ENCODE results near the gene KCNA5.

The KCNA5 gene

DNA sequence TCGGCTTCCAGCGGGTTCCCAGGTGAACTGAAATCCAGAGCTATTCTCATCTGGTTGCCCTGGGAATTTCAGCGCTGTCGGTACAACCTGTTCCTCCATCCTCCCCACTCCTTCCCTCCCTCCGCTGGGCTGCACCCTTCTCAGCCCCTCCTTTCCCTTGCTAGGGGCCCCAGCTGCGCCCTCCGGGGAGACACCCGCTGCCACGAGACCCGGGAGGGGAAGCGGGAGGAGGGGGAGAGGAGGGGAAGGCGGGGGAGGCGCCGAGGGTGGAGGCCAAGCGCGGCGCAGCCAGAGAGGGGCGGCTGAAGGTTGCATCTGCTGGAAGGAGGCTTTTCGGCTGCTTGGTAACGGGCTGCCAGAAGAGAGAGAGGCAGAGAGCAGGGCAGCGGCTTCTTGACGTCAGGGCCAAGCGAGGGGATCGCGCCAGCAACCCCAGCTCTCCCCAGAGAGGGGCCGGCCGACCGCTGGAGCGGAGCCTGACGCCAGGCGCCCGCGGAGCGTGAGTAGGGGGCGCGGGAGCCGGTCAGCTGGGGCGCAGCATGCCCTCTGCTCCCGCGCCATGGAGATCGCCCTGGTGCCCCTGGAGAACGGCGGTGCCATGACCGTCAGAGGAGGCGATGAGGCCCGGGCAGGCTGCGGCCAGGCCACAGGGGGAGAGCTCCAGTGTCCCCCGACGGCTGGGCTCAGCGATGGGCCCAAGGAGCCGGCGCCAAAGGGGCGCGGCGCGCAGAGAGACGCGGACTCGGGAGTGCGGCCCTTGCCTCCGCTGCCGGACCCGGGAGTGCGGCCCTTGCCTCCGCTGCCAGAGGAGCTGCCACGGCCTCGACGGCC lies at the start of gene KCNA5:
KCNA5 (plus strand) TSS at position 291 of the 831 bp plus-strand sequence; CDS start at position 560, 269 bp downstream.
- peak in 44 of 56 donors; percentile 14 to 86 (median 55) for DNase-seq

DNA sequence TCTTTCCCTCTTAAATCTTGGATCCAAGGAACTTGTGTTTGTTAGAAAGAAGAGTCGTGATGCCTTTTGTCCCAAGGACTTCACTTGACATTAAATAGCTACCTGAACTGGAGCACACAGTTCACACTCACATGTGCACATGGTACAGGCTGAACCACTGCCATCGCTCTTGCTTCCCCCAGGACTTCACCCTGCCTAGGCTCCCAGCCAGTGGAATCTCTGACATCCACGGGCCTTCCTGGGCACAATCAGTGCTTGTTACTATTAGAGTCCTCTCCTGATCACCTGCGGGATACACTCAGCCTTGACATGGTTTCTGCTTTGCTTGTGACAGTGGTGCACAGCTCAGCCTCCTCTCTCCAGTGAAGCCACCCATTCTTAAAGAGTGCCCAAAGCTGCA lies 49.1 kb upstream of the KCNA5 start:
- no peak for DNase-seq

DNA sequence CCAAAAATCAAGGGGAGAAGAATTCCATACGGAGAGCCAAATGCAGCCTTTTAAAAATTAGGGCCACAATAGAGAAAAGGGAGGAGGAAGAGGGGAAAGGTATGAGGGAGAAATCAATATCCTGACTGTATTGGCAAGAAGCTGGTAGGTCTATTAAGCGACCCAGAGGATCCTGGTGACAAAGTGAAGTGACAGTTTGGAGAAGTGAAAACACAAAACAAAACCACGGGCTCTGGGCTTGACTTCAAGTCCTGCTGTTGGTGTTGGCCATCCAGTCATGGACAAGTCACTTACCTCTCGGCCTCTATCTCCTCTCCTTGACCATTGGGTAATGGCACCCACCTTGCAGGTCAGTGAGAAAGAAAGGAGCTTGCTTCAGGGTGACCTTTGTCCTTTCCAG lies 47.0 kb upstream of the KCNA5 start:
- DNase-seq: no peak

DNA sequence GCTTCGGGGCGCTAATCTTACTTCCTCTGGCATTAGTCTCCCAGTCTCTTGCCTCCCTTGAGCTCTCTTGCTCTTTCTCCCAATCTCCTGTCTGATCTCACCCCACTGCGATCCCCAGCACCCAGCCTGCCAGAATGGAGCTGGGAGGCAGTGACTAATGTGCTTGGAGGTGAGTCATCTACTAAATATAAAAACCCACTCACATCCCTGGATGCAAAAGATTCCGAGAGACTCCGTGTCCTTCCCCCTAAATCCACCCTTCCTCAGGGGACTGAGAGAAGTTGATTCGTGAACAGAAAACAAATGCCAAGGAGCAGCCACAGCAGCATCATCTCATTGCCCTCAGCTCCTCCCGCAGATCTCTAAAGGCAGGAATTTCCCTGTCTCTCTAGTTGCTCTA lies 45.7 kb upstream of the KCNA5 start:
- peak in 33 of 56 donors; percentile 7 to 81 (median 39) for DNase-seq

DNA sequence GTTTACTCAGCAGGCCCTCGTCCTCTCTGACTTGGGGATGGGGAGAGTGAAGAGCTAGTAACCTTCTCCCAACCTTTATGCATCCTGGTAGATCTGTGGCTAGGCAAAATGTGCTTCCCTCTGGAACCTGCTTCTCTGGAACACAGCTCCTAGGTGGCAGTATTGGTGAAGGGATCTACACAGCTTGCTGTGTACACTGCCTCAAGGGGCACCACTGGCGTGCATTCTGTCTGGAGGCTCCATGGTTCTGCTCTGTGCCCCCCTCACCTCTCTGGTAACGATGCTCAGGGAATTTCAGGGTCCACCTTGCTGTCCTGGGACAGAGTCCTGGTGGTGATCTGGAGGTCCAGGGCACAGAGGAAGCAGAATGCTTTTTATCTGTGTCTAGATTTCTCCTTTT lies 43.5 kb upstream of the KCNA5 start:
- DNase-seq: no peak

DNA sequence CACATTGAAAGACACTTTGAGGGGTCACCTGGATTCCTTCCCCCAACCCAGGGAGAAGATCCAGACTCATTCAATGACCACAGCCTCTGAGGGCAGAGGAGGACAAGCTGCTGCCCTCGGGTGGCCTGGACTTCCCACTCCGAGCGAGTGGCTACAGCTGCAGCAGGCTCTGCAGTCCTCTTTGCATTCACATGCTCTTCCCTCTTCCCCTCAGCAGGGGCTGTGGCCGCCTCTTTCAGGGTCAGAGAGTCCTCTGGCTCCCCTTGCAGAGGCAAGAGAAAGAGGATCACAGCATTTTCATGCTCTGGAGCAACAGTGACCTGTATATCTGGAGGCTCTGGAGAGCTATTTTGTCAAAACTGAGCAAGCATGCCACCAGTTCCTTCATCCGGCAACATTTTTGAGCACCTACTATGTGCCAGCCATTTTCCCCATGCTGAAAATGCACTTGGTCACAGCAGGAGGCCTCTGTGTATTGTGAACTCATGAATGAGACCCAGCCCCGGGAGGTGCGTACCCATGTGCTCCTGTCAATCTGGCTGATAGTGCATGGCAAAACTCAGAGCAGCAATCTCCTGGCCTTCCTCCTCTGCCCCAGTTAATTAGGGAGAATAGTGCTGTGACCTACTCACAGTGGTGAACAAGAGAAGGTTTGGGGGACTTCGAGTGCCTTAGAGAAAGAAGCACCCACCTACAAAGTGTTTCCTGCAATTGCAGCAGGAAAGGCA lies 42.9 kb upstream of the KCNA5 start:
- no peak for DNase-seq

DNA sequence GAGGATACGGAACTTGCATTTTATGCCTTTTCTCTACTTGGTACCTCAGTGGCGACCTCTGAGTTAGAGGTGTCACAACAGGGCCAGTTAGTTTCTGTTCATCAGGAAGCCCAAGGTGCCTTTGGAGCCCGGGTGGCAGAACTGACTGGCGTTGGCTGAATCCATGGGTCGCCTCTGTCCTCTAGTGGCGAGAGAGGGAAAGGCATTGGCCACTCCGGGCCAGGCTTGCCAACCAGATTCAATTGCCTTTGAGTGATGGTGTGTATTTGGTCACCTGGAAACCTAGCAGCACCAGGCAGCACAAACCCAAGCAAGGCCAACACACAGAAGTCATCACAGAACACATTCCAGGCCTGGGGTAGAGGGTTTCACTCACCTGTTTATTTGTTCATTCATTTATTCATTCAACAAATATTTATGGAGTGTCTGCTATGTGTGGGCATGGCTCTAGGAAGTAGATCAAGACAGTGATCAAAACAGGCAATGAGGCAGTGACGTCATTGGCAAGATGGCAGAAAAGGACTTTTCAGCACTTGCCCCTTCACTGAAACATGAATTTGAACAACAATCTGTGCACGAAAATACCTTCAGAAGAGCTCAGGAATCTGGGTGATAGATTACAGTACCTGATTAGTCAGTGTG lies 40.5 kb upstream of the KCNA5 start:
- DNase-seq: peak in 46 of 56 donors; percentile 11 to 83 (median 43)

DNA sequence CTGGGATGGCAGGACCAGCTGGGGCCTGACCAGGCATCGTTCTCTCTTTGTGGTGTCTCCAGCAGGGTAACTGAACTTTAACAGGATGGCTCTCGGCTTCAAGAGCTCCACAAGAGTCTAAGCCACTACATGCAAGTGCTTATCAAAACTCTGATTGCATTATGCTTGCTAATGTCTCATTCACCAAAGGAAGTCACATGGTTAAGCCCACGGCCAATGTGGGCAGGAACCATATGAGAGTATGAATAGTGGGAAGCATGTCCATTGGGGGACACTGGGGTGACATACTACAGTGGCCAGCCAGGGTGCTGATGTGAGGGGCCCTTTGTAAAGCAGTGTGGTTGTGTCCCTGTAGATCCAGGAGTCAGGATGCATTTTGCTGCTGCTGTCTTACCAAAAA lies 35.0 kb upstream of the KCNA5 start:
- no peak for DNase-seq

DNA sequence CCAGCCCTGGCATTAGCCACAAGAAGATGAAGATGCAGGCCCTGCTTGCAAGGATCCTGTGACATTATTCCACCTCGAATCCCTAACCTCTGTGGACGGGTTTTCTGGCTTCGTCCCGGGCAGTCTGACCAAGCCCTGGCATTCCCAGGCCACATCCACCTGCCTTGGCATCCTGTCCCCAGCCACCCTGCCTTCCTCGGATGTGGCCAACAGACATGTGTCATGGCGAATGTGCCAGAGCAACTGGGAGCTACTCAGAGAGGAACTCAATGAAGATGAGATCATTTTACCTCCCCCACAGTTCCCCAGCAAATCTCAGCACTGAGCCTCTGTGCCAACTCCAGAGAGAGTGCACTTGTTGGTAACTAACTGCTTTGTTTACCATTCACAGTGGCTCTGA lies 33.5 kb upstream of the KCNA5 start:
- no peak for DNase-seq

DNA sequence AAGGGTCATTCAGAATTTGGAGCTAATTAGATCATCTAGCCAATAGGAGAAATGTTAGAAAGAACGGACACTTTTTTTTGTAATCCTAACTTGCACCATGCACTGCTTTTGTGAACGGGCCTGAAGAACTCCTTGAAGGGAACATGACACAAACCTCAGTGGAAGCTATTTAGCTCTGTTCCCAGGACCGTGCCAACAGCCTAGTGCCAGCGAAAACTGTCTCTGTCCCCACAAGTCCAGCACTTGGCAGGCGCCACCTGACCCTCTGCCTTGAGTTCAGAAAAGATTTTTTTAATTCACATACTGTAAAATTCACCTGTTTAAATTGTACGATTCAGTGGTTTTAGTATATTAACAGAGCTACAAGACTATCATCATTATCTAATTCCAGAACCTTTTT lies 31.3 kb upstream of the KCNA5 start:
- DNase-seq: peak in 14 of 56 donors; percentile 6 to 36 (median 14)

DNA sequence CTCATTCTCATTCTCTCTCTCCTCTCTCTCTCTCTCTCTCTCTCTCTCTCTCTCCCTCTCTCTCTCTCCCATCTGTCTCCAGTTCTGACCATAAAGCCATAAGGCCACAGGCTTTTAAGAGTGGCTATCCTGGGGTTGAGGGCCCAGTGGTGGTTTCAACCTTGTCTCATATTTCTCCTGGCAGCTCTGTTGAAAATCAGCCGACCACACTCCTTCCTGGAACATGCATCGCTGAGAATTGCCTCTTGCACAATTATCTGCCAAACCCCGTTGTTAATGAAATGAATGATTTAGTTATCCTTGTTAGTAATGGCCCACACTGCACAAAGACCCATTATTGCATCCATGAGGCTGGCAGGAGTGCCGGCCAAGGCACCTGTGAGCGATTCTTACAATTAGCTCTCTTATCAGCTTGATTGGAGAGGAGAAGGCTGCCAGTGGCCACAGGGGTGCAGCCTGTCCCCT lies 30.4 kb upstream of the KCNA5 start:
- peak in 38 of 56 donors; percentile 7 to 73 (median 34) for DNase-seq

DNA sequence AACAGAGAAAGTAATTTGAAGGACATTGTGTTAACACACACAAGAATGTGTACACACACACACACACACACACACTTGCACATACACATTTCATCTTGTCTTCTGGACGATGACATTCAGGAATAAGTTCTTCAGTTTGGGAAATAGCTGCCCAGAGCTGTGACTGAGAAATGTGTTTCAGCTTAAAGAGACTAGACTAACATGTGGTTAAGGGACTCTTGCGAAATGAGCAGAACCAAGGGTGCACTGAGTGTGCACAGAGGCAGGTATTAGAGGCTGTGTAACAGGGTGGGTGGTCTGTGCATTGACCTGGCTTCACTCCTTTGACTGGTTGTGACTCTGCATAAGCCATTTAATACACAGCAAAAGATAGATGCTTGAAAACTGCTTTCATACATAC lies 29.4 kb upstream of the KCNA5 start:
- DNase-seq: no peak

DNA sequence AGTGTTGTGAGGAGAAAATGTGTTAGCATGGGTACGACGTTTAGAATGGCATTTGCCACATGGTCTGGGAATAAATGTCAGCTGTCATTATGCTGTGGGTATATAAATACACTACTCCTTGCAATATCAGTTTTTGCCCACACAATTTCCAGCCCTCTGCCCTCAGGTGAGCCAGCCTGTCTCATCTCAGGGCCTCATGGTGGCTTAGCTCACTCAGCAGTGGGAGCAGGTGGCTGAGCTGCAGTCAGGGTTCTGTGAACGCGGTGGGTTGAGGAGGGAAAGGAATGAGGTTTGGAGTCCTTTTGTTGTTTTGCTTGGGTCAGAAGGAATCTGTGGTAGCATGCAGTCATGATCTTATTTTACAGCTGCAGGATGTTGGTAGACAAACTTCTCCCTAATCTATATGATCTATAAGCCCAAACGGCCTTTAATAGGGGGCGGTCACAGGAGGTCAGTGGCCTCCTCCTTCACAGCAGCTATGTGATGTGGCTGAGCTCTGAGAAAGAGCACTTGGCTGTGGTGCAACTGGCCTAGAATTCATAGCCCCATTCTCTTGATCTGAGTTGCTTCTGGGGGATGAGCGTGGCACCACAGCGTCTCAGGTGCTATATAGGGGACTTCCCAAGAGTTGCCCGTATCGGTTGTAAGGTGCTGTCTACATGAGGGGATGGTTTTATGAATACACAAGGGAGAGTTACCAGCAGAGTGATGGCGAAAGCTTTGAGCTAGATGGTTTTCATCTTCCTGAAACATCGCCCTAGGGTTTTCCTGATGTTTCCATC lies 27.8 kb upstream of the KCNA5 start:
- no peak for DNase-seq

DNA sequence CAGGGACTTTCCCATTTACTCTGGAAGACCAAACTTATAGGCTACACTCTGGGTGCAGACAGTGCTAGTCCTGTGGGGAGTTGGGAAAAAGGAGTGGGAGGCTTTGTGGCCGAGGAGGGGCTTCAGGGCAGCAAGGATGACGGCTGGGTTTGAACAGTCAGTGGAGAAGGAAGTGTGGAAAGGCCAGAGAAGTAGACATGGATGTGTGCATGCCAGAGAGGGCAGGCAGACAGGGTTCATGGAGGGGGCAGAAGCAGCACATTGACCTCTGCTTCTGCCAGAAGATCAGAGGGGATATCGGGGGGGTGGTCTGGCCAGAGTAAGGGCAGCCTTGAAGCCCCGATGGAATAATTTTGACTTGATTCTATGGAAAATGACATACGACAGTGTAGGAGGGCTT lies 27.2 kb upstream of the KCNA5 start:
- no peak for DNase-seq

DNA sequence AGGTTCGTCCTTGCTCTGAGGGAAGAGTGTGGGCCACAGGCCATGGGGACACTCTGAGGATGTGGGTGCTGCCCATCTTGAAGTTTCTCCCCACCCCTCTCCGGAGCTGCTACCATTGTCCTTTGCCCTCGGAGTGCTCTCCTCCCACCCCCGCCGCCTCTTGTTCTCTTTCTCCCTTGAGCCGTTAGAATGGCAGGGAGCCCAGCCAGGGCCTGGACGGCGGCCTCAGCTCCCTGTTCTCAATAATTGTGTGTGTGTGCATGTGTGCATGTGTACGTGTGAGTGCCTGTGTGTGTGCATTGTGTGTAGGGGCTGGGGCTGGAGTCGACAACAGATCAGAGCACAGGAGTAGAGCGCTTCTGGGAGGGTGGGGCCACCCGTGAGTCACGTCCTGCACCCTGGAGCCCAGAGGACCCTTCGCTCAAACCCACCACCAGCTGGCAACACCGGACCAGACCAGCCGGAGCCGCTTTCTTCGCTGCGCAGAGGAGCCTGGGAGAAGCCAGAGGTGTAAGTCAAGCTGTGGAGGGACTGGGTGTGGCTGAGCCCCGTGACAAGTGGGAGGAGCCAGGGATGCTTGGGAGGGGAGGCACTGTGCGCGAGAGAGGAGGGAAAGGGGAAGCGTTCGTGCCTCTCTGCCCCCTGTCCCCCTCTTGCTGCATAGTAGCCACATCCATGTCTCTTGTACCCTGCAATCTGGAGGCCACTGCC lies 25.9 kb upstream of the KCNA5 start:
- peak in 14 of 56 donors; percentile 6 to 53 (median 17) for DNase-seq

DNA sequence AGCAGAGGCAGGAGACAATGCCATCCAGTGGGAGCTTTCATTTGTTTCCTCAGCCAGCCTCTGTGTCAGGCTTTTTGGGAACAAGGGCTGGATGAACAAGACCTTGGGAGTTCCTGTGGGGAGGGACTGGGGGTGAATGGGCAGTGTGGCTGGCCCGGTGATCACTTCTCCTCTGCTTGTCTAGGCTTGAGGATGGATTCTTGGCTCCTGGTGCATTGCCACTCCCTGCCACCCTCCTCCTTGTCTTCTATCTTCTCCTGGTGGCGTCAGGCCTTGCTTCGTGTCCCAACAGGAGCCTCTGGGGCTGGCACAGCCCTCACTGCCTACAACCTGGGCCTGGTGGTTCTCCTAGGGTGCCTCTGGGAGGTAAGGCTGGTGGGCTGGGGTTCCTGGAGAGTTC lies 25.0 kb upstream of the KCNA5 start:
- no peak for DNase-seq

DNA sequence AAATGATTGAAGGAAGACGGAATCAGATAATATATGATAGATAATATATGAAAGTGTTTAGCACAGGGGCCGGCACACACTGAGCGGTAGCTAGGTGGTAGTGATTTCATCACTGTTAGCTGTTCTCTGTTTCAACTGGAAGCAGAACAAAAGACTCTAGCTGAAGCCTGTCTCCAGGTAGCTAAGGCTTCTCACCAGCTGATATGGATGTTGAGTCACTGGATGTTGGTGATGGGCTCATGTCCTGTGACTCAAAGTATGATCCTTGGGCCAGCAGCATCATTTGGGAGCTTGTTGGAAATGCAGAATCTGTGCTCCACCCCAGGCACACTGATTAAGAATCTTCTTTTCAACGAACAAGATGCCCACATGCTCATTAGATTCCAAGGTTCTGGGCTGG lies 21.7 kb upstream of the KCNA5 start:
- DNase-seq: no peak

DNA sequence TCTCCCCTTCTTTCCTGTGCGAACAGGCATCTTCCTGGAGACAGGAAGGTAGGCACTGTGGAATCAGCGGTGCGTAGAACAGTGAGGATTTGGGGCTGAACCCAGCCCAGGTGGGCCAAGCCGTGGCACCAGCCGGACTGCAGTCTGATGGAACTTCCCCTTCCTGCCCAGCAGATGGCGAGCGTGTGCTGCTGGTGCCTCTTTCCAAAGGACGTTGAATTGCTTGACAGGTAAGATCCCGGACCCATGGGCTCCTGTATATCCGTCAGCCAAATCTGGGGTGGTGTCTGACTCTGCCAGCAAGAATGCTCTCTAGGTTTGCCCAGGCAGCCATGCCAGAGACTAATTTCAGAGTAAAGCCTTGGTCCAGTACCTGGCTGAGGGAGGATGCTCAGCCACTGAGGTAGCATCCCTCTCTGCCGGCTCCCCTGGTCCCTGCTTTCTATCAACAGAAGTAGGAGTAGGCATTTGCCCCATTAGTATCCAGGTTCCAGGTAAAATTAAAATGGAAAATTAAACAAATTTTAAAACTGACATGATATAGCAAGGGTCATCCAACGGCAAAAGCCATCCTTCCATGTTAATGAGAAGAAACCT lies 21.1 kb upstream of the KCNA5 start:
- DNase-seq: peak in 19 of 56 donors; percentile 9 to 49 (median 18)

DNA sequence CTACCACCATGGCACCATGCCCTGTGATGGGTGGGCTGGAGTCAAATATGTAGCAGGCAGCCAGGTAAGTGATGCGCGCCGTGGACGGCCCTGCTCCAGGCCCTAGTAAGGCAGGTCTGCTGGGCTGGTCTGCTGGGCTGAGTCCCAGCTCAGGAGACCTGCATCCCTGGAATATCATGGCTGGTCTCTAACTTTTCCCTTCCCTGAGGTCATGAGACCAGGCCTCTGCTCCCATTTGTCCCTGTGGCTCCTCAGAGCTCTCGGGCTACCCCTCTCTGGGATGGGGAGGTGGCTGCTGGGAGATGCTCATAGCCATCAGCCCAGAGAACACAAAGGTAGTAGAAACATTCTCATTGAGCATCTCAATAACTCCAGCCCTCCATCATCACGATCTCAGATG lies 19.8 kb upstream of the KCNA5 start:
- DNase-seq: no peak

DNA sequence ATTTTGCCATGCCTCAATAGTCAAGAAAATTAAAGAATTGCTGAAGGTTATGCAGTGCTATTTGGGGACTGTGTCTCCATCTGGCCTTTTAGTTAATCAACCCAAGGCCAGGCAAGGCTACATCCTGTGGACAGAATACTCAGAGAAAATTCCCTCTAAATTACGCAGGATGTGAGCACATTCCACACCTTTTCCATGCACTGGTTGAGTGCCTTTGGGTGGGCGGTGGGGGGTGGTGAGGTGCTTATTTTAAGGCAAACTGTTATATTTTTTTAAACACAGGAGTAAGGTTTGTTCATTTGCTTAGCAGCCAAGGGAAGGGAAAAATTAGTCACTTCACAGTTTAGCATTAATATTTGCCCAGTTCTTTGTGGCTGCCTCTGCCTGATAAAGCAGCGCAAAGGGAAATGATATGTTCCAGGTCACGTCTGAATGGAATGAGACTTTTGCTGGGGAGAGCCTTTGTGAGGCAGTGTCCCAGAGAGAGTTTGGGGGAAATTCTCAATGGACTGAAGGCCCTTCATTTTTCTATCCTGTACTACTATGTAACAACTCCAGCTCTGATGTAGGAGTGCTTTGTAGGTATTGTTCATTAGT lies 17.2 kb upstream of the KCNA5 start:
- peak in 14 of 56 donors; percentile 4 to 67 (median 32) for DNase-seq
